Endodermal cell (in vitro differentiated cells): Measurements from ENCODE around the gene MTCL1. TPM values are rescaled to one million over a fixed set of nuclear protein-coding genes. Genes with fewer than 3 reads are reported as not detected.

ENCODE experiments used
- DNase-seq: peaks from one replicate; pipeline ENCODE4 v3.0.0-alpha.2; 2017
- H3K27ac ChIP-seq: 2 replicates; pipeline ENCODE4 v1.5.1; 2013; ENCODE audit warnings: mild to moderate bottlenecking, low read depth, low read length, moderate library complexity
- H3K27me3 ChIP-seq: 2 replicates; pipeline ENCODE4 v1.6.1; 2013; ENCODE audit warnings: mild to moderate bottlenecking, low read length, moderate library complexity; ENCODE audit not compliant: insufficient read depth, control insufficient read depth, poor library complexity, severe bottlenecking
- H3K36me3 ChIP-seq: 2 replicates; pipeline ENCODE4 v1.7.0; 2013; ENCODE audit warnings: mild to moderate bottlenecking, low read length, moderate library complexity; ENCODE audit not compliant: control insufficient read depth, insufficient read depth
- H3K4me1 ChIP-seq: one replicate; pipeline ENCODE4 v1.7.0; 2013; ENCODE audit warnings: low read length; ENCODE audit not compliant: control insufficient read depth, insufficient read depth
- H3K4me3 ChIP-seq: 2 replicates; pipeline ENCODE4 v1.5.1; 2013; ENCODE audit warnings: mild to moderate bottlenecking, low read length, moderate library complexity
- H3K9ac ChIP-seq: 2 replicates; pipeline ENCODE4 v1.6.1; 2013; ENCODE audit warnings: mild to moderate bottlenecking, low read length, moderate library complexity; ENCODE audit not compliant: poor library complexity, severe bottlenecking; ENCODE audit errors: extremely low read depth
- H3K9me3 ChIP-seq: 2 replicates; pipeline ENCODE4 v1.6.1; 2013; ENCODE audit warnings: mild to moderate bottlenecking, low read length, moderate library complexity; ENCODE audit not compliant: control insufficient read depth
- H3K27ac Mint-ChIP-seq: 2 replicates; pipeline ENCODE4 v1.8.0; 2020; ENCODE audit warnings: mixed read lengths
- H3K27me3 Mint-ChIP-seq: 2 replicates; pipeline ENCODE4 v1.8.0; 2021; ENCODE audit warnings: mild to moderate bottlenecking, mixed read lengths; ENCODE audit not compliant: insufficient read depth
- H3K36me3 Mint-ChIP-seq: 2 replicates; pipeline ENCODE4 v1.8.0; 2020; ENCODE audit warnings: low read depth, mixed read lengths
- H3K4me1 Mint-ChIP-seq: 2 replicates; pipeline ENCODE4 v1.8.0; 2020; ENCODE audit warnings: mixed read lengths
- H3K4me3 Mint-ChIP-seq: 2 replicates; pipeline ENCODE4 v1.8.0; 2020; ENCODE audit warnings: mild to moderate bottlenecking, moderate library complexity, mixed read lengths
- H3K9me3 Mint-ChIP-seq: 2 replicates; pipeline ENCODE4 v1.8.0; 2020; ENCODE audit warnings: mild to moderate bottlenecking, mixed read lengths
- WGBS, 2 experiments: methylation state at CpG; one replicate each; pipeline versions ENCODE4 v1.1.5 to v1.1.7; 2013; ENCODE audit warnings: missing lambda C conversion rate in 2 of 2, mixed read lengths in 1 of 2; ENCODE audit not compliant: insufficient coverage in 1 of 2, insufficient read length in 1 of 2; 5-methylcytosine and 5-hydroxymethylcytosine counted together
- total RNA-seq, 2 donors: library from RNA; stranded (reverse); fragmentation: NEBNext Ultra II Directional in 1 of 2; extraction: Animal tissue kit (Norgen Biotek cat#: 25700) in 1 of 2; gene quantifications; 2 replicates in 1 of 2; 3 replicates in 1 of 2; pipeline ENCODE4 v1.2.1, GENCODE V29; 2021
- TF ChIP-seq, protein P1 (sequence below): fragments of 200-600 bp; sonication (generic); conservative IDR thresholded peaks from 2 replicates; pipeline ENCODE4 v1.5.0; 2021; ENCODE audit warnings: antibody characterized with exemption, mild to moderate bottlenecking

MTCL1 gene
- total RNA-seq, 2 donors from 2014 or later: 15.0 to 26.0 TPM

DNA sequence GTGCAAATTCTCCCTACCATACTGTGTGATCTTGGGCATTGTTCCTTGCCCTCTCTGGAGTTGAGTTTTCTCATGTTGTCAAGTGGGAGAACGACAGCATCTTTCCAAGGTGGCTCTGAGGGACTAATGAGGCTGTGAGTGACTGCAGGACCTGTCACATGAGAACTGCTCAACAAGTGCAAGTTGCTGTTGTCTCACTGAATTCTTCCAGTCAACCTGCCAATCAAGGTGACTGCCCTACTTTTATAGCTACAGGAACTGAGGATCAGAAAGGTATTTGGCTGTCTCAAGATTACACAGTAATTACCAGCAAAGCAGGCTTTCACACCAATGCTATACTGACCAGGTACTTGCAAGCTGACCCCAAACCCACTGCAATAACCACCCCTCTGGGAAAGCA is 137.6 kb downstream of the MTCL1 start:
- H3K27me3 Mint-ChIP-seq: peaks cover 10% of the 10 kb centered on the region
- Histone ChIP-seq H3K9me3 (peaks cover 4% of the 10 kb centered on the region), H3K27ac (no peak overlapping the region), H3K36me3 (no peaks in the 10 kb centered on the region), H3K4me1 (no peaks in the 10 kb centered on the region), H3K9ac (no peak overlapping the region), H3K4me3 (no peak overlapping the region), H3K27me3 (no peaks in the 10 kb centered on the region)
- no peaks in the 10 kb centered on the region for H3K9me3 Mint-ChIP-seq
- no peak overlapping the region for H3K27ac Mint-ChIP-seq
- WGBS, 2 experiments: 83 to 100% methylated on average over 1 of the region's 1 CpG
- TF ChIP-seq, protein P1, sequence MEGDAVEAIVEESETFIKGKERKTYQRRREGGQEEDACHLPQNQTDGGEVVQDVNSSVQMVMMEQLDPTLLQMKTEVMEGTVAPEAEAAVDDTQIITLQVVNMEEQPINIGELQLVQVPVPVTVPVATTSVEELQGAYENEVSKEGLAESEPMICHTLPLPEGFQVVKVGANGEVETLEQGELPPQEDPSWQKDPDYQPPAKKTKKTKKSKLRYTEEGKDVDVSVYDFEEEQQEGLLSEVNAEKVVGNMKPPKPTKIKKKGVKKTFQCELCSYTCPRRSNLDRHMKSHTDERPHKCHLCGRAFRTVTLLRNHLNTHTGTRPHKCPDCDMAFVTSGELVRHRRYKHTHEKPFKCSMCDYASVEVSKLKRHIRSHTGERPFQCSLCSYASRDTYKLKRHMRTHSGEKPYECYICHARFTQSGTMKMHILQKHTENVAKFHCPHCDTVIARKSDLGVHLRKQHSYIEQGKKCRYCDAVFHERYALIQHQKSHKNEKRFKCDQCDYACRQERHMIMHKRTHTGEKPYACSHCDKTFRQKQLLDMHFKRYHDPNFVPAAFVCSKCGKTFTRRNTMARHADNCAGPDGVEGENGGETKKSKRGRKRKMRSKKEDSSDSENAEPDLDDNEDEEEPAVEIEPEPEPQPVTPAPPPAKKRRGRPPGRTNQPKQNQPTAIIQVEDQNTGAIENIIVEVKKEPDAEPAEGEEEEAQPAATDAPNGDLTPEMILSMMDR: no peak
- H3K36me3 Mint-ChIP-seq: no peaks in the 10 kb centered on the region
- DNase-seq: no peak
- no peak overlapping the region for H3K4me3 Mint-ChIP-seq
- peaks cover 5% of the 10 kb centered on the region for H3K4me1 Mint-ChIP-seq

DNA sequence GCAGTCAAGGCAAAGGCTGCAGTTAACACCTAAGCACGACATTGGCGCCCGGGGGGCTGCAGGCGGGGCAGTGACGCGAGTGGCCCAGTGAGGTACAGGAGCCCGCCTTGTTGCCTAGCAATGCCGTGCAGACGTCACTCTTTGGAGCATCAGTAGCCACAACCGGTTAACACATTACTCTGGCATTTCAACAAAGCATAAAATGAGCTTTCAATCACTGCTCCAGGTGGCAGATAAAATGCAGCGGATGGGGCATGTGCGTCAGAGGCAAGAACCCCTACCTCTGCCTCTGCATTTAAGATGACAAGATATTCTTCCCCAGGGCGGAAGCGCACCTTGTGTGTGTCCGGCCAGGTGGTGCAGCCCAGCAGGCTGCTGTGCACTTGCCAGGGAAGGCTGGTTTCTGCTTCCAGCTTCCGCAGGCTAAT is 139.4 kb downstream of the MTCL1 start:
- H3K9ac ChIP-seq: no peak overlapping the region
- H3K9me3 ChIP-seq: no peaks in the 10 kb centered on the region
- DNase-seq: no peak
- Mint-ChIP-seq H3K9me3 (no peaks in the 10 kb centered on the region), H3K4me3 (no peak overlapping the region), H3K36me3 (no peaks in the 10 kb centered on the region), H3K27me3 (peaks cover 17% of the 10 kb centered on the region), H3K4me1 (no peaks in the 10 kb centered on the region), H3K27ac (no peak overlapping the region)
- 86 to 92% methylated on average over 16 of the region's 16 CpGs for WGBS, 2 experiments
- no peaks in the 10 kb centered on the region for H3K36me3 ChIP-seq
- peaks cover 8% of the 10 kb centered on the region for H3K27me3 ChIP-seq
- H3K4me1 ChIP-seq: no peaks in the 10 kb centered on the region
- TF ChIP-seq, protein P1: no peak
- no peak overlapping the region for H3K4me3 ChIP-seq
- no peak overlapping the region for H3K27ac ChIP-seq

DNA sequence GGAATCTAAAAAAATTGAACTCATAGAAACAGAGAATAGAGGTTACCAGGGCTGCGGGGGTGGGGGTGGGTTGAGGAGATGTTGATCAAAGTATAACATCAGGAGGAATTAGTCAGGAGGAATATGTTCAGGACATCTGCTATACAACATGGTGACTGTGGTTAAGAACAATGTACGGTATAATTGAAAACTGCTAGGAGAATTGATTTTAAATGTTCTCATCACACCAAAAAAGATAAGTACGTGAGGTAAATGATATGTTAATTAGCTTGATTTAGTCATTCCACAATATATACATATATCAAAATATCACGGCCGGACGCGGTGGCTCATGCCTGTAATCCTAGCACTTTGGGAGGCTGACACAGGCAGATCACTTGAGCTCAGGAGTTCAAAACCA is 140.2 kb downstream of the MTCL1 start:
- Histone ChIP-seq H3K9ac (no peak overlapping the region), H3K36me3 (no peaks in the 10 kb centered on the region), H3K4me1 (no peaks in the 10 kb centered on the region), H3K27me3 (peaks cover 14% of the 10 kb centered on the region), H3K27ac (no peak overlapping the region), H3K9me3 (no peaks in the 10 kb centered on the region), H3K4me3 (no peak overlapping the region)
- no peaks in the 10 kb centered on the region for H3K9me3 Mint-ChIP-seq
- TF ChIP-seq, protein P1: no peak
- H3K4me3 Mint-ChIP-seq: no peak overlapping the region
- H3K4me1 Mint-ChIP-seq: no peaks in the 10 kb centered on the region
- DNase-seq: no peak
- H3K27ac Mint-ChIP-seq: no peak overlapping the region
- 93 to 95% methylated on average over 2 to 6 of the region's 7 CpGs for WGBS, 2 experiments
- no peaks in the 10 kb centered on the region for H3K36me3 Mint-ChIP-seq
- peaks cover 22% of the 10 kb centered on the region for H3K27me3 Mint-ChIP-seq
